ENCODE measurements around the gene FXYD3.
"Not testable (repeated sequence)": the region's sequence is repeated elsewhere in the genome, so short reads cannot be mapped to it uniquely, and the experiment has no call there.

FXYD3 gene

DNA sequence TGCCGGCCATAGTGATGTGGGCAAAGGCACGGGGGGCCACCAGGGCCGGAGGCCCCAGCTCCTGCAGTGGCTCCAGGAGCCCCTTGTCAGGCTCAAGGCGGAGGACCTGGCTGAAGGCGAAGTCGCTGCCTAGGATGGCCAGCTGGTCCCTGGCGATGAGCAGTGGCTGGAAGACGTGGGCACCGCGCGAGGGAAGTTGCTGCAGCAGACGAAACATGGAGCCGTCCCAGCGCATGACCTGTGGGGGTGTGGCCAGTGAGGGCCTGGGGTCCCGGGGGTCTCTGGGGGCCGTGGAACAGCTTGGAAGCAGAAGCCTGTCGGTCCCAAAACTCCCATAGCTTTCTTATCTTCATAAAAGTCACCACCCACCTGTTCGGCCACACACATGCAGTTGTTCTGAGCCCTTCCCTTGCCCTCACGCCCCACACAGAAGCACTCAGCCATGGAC, 9.7 kb downstream of the FXYD3 start:
- ATAC-seq (no peak), DNase-seq (no peak)

DNA sequence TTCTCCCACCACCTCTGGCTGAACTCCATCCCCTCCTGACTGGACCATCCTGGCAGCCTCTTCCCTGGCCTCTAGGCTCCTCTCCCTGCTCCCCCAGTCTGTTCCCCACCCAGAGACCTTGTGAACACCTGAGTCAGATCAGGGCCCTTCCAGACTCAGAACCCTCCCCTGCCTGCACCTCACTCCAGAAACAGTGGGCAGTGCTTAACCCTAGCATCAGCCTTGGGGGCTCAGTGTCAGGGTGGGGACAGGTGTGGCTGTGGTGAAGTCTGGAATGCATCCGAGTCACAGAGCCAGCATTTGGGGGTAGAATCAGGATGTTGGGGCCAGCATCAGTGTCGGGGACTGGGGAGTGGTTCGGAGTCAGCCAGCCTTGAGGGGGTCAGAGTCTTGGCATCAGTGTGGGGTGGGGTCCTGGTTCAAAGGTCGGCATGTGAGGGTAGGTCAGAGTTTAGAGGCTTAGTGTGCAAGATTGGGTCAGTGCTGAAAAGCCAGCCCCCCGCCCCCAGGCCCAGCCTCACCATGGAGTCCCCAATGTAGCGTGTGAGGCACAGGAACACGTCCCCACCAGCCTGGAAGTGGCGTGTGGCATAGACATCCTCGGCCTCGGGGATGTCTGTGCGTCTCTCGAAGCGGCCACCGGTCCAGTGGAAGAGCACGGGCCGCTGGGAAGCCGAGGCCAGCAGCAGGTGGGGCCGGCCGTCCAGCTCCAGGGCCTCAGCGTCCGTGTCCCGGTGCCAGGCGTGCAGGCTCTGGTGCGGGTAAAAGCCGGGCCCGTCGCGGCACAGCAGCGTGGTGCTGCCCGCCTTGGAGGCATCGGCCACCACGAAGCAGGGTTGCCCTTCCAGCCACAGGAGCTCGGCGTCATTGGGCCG, 10.4 kb downstream of the FXYD3 start:
- DNase-seq: no peak
- ATAC-seq: no peak

DNA sequence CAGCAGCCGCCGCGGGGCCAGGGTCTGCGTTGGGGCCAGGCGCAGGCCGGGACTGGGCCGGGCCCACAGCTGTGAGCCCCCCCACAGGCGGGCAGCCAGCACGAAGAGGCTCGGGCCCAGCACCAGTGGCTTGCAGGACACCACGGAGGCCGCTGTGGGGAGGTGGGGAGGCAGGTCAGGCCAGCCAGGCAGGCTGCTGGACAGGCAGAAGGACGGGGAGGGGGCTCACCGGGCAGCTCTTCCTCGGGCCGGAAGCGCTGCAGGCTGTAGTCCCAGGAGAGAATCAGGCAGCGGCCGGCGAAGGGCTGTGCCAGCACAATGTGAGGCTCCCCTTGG, 11.0 kb downstream of the FXYD3 start:
- ATAC-seq (no peak), DNase-seq (no peak)

DNA sequence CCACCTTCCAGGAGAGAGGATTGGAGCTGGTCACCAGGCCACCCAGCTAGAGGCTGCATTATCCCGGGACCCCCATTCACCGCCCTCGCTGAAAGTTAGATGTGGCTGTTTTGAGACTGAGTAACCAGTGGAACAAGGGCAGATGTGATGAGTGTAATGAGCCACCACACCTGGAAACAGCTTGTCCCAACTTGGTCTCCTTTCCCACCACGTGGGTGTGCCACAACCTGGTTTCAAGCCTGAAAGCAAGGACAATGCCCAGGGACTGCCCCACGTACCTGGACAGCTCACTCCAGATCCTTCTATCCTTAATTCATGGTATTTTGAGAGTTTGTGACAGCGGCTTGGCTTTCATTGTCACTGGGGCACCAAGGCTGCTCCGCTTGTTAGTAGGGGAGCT, 12.2 kb downstream of the FXYD3 start:
- no peak for ATAC-seq
- no peak for DNase-seq

DNA sequence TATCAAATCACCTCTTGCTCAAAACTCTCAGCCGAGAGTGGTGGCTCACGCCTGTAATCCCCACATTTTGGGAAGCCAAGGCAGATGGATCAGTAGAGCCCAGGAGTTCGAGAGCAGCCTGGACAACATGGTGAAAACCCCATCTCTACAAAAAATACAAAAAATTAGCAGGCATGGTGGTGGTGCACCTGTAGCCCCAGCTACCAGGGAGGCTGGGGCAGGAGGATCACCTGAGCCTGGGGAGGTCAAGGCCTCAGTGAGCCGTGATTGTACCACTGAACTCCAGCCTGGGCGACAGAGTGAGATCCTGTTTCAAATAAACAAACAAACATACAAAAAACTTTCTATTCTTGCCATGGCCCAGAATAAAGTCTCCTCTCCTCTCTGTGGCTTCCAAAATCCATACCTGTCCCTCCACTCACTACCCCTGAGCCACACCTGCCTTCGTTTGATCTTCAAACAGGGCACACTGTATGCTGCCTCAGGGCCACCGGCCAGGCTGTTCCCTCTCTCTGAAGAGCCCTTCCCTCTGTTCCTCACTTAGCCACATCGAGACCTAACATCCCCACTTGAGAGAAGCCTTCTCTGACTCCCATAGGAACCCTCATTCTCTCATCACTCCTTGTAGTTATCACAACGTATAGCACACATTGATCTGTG, 12.9 kb downstream of the FXYD3 start:
- ATAC-seq (no peak), DNase-seq (no peak)

DNA sequence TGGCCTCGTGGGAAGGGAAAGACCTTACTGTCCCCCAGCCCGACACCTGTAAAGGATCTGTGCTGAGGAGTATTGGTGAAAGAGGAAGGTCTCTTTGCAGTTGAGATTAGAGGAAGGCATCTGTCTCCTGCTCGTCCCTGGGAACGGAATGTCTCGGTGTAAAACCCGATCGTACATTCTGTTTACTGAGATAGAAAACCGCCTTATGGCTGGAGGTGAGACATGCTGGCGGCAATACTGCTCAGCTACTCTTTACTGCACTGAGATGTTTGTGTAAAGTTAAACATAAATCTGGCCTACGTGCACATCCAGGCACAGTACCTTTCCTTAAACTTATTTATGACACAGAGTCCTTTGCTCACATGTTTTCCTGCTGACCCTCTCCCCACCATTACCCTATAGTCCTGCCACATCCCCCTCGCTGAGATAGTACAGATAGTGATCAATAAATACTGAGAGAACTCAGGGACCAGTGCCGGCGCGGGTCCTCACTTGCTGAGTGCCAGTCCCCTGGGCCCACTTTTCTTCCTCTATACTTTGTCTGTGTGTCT, 14.2 kb downstream of the FXYD3 start:
- not testable (repeated sequence) for ATAC-seq, DNase-seq

DNA sequence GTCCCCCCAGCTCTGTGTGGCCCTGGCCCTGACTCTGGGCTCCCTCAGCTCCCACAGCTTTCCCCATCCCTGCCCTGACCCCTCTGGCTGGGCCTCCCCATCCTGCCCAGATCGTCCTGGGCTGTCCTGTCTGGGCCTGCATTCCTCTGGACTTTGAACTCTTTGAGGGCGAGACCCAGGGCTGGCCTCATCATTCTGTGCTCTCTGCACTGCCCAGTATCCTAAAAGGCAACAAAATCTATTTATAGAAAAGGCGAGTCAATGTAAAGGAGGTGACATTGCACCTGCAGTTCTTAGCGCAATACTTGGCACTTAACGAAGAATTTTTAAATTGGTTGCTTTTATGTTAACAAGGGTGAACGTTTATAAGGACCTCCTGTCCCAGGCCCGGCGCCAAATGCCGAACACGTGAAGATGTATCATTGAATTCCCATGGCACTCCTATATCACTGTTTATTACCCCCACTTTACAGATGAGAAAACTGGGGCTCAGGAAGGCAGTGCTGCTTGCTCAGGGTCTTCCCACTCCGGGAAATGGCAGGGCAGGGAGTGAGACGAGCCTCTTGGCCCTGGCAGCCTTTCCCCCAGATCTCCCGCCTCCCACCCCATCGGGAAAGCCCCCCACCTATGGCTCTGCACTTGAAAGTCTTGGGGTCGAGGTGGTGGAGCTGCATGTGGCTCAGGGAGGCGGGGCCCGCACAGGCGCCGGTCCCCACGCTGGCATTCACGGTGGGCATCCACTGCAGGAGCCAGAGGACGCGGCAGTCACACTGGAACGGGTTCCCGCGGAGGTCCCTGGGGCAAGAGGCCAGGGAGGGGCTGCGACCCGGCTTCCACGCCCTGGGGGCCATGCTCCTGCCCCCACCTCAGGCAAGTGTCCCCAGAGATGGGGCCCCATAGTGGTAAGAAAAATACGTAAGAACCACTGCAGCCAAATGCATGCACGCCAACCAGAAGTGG, 15.4 kb downstream of the FXYD3 start:
- DNase-seq (no peak), ATAC-seq (no peak)

DNA sequence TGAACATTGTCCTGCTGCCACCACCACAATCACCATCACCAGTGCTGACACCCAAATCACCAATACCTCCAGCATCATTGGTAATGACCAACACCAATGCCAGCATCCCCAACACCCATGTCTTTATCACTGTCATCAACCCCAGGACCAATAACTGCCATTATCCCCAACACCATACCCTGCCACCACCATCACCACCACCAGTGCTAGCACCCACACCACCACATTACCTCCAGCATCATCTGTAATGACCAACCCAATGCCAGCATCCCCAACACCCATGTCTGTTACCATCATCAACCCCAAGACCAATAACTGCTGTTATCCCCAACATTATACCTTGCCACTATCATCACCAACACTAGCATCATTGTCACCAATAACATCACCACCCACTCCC, 16.6 kb downstream of the FXYD3 start:
- no peak for ATAC-seq

DNA sequence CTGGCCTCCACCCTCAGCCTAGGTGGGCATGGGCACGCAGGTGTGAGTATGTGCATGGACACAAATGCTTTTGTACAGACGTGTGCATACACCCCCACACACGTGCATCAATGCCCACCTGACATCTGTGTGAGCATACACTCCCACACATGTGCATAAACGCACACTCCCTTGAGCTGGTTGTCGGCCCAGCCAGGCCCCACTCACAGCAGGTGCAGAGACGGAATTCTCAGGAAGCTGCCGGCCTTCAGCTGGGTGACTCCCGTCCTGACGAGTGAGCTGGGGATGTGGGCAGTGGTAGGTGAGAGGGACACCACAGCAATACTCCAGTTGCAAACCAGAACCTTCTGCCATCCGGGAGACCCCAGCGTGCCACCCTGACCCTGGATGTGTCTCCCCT, 18.2 kb downstream of the FXYD3 start:
- DNase-seq: no peak
- no peak for ATAC-seq

More for the DNA sequence above, 16.6 kb downstream of the FXYD3 start:
- no peak for DNase-seq

DNA sequence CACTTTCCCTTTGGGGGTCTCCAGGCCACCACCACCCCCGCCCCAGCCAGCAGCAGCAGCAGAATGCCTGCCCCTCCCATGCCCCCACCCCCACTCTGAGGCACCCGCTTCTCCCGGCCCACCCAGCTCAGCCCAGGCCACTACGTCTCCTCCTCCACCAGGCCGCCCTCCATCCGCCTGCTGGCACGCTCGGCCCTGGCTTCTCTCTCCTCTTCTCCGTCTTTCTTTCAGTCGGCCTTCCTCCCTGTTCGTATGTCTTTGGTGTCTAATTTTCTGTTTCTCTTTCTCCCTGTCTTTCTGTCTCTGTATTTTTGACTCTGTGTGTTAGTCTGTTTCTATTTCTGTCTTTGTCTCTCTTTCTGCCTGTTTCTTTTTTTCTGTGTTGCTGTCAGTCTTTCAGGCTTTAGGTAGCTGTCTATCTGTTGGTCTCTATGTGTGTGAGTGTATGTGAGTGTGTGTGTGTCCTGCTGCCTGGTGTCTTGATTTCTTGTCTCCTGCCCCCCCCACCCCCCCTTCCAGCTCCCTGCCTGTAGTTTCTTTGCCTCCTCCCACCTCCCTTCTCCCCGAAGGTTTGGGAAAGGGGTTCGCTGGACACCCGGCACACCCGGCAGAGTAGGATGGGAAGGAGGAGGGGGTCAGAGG, 19.1 kb downstream of the FXYD3 start, which contains the start of gene LGI4:
TSS of gene LGI4 (minus strand) at position 459 of the 642 bp plus-strand sequence. CDS start at position 80, 379 bp downstream.
- ATAC-seq (no peak), DNase-seq (no peak)

DNA sequence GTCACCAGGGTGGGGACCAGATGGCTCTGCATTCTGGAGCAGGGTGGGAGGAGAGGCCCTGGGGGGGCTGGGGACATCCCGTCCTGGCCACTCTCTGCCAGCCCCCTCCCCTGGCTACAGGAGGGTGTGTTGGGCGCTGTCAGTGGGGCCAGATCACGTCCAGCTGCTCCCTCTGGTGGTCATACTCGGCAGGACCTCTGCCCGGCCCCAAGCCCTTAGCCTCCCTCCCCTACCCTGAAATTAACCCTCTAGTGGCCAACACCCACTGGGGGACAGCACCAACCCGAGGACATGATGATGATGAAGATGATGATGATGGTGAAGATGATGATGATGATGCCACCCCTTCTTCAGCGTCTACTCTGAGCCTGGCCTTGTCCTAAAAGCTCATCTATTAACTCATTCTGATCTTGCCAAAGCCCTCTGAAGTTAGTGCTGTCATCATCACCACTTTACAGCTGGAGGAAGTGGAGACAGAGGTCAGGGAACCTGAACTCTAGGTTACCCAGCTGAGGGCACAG, 19.8 kb downstream of the FXYD3 start:
- ATAC-seq: peak; percentile 75
- DNase-seq: peak; percentile 81

DNA sequence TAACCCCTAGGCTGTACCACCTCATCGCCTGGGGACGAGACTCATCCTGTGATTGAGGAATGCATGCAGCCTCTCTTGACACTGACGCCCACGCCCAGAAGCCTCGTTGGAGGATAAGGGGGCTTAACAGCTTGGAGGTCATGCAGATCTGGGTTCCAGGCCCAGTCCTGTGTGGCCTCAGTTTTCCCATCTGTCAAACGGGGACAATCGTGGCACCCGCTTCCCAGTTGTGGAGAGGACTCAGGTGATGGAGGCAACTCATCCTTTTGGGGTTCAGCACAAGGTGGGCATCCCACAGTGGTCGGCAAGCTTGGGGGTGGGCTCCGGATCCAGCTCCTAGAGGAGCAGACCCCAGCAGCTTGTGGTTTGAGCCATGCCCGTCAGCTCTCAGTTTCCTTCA, 20.6 kb downstream of the FXYD3 start:
- ATAC-seq (no peak), DNase-seq (no peak)

DNA sequence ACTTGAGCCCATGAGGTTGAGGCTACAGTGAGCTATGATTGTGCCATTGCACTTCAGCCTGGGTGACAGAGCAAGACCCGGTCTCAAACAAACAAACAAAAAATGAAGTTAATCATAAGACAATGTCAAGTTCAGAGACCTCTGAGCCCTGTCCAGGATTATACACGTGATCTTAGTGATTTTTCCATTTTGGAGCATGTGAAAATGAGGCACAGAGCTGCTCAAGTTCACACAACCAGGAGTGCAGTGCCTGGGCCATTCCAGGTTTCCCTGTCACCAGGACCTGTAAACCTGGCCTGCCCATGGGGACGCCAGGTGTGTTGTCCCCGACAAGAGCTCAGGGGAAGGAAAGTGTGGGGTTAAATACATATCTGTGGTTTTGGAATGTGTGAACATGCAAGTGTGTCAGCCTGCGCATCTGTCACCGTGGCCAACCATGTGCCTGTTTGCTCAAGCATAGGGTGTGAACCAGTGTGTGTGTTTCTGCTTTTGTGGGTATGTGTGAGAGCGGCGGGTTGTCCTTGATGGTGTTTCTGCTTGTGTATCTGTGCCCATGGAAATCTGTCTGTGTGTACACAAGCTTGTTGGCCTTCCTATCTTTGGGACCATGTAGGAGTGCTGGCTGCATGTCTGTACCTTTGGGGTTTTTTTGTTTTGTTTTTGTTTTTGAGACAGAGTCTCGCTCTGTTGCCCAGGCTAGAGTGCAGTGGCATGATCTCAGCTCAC, 21.5 kb downstream of the FXYD3 start:
- no peak for ATAC-seq
- no peak for DNase-seq

DNA sequence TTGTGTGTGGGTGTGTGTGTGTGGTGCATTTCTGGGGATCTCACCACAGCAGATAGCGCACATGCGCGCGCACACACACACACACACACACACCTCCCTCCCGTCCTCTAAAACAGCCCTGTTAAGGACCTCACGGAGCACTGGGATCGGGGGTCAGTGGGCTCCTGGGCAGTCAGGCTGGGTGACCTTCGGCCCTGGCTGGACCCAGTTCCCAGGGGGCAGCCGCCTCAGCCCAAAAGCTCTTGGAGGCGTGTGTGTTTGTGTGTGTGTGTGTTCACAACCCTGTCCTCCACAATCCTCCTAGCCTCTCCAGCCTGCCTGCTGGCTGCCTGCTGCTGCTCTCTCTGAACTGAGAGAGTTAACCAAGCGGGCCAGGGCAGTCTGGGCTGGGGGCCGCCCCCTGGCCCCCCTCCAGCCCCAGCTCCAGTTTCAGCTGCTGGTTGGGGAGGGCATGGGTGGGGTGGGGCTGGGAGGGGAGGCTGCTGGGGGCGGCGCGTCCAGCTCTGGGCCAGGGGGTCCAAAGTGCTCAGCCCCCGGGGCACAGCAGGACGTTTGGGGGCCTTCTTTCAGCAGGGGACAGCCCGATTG, 22.8 kb downstream of the FXYD3 start, which contains the start of gene FXYD1:
TSS of gene FXYD1 (plus strand) at position 520 of the 588 bp plus-strand sequence. CDS start 1,256 bp downstream, outside the sequence.
- ATAC-seq: no peak
- DNase-seq: no peak

DNA sequence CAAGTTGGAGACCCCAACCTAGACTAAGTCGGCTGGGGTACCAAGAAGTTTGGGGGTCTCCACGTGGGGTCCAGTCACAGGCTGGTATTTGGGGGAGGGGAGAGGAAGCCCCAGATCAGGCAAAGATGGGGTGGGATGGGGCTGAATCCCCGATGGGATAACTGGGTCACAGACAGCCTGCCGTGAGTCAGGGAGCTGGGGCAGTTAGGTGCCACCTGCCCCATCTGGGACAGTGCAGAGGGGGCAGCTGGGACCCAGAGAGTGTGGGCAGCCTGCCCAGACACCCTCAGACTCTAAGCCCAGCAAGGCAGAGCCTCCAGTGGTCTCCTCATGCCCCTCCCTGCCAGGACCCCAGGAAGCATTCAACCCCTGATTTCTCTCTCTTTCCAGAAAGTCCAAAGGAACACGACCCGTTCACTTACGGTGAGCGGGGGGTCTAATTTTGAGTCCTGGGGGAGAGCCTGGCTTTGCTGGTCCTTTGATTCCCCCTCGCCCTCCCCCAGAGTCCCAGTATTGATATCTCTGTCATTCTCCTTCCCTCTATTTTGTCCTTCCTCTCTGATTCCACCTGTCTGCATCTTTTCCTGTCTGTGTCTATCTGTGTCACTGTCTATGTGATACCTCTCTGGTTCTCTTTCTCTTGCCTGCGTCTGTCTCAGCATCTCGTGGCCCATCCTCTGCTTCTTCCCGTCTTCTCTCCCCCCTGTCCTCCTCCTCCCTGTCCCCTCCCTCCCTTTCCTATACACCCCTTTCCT, 24.8 kb downstream of the FXYD3 start:
- no peak for DNase-seq
- no peak for ATAC-seq

DNA sequence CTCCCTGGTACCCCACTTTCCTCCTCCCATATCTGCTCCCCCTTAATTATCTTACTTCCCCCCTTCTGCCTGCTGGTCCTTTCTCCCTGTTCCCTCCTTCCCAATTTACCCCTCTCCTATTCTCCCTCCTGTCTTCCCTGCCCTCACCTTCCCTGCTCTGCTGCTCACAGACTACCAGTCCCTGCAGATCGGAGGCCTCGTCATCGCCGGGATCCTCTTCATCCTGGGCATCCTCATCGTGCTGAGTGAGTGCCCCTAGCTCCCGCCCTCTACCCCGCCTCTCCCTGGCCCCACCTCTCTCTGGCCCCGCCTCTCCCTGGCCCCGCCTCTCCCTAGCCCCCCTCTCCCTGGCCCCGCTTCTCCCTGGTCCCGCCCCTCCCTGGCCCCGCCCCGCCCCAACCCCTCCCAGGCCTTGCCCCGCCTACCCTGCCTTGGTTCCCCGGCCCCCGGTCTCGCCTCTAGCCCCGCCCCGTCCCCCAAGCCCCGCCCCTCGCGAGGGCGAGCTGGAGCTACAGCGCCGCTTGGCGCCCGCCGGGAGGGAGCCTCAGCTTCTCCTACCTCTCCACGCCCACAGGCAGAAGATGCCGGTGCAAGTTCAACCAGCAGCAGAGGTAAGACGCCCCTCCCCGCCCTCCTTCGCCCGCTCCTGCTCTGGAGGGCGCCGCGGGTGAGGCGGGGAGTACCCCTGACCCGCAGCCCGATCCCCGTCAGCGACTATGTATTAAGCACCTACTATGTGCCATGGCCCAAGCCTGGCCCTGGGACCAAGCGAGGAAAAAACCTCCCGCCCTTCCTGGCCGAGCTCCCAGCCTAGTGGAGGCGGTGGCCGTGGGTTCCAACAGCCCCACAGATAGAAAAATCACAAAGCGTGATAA, 25.6 kb downstream of the FXYD3 start:
- ATAC-seq (peak; percentile 87), DNase-seq (peak; percentile 98)

DNA sequence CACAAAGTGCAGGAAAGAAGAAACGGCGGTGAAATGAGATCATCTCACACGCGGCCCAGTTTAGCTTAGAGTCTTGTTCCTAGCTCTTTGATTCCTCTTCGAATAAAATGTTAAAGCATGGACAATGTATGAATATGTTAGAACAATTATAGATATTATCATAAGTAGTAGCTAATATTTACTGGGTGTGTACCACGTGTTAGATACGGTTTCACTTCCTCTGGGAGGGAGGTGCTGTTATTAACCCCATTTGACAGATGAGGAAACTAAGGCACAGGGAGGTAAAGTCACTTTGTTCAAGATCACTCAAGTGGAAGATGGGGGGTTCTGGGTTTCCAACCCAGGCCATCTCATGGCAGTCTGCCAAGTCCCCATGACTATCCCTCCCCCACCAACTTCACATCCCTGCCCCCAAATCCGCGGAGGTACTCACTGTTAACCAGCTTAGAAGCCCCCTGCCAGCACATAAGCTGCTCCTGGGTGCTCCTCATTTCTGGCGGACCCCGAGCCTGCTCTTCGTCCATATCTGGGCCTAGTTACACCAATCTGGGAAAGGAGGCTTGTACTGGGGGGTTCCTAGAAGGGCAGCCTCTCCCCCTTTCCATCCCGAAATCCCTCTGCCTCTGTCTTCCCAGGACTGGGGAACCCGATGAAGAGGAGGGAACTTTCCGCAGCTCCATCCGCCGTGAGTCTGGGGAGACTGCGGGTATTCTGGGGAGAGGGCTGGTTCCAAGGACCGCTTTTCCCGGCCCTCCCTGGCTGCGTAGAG, 26.4 kb downstream of the FXYD3 start:
- peak; percentile 0 for ATAC-seq

More for the DNA sequence above, 26.4 kb downstream of the FXYD3 start:
- DNase-seq: peak; percentile 27
